GM12873 (cell line): ENCODE results near the gene HDAC5.

Experiments used
- TF ChIP-seq, protein P1 (sequence below): IDR thresholded peaks from 2 replicates; pipeline ENCODE4 v1.5.1; 2012; ENCODE audit warnings: low read depth, mild to moderate bottlenecking, moderate library complexity, low read length, control low read depth; ENCODE audit not compliant: insufficient read depth; ENCODE audit errors: missing control alignments

The HDAC5 gene

DNA sequence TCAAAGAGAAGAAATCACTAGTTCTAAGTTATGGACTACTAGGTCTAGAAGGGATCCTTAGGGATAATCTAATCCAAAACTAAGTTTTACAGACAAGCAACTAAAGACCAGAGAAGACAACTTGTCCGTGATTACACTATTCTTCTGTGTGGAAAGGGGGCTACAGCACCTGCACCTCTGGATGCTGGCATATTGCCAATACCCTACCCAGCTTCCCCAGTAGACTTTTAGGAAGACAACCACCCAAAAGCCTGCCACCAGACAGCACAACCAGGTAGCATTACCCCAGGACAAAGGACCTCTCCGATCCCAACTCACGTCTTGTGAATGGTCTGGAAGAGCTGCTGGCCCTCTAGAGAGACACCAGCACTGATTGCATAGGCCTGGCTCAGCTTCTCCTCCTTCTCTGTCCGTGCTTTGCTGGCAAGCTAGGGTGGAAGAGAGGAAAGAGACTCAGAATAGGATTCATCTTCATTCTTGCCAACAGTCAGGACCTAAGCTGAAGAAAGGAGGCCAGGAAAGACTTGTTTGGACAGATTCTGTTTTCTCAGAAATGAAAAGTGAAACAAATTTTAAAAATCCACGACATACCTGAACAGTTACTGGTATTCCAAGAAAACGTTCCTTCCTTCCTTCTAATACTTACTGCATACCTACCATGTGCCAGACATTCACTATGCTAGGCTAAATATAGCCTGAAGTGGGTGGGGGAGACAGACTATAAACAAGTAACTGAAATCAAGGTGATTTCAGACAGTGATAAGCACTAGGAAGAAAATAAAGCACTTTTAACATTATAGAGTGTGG, 83.4 kb downstream of the HDAC5 start:
- TF ChIP-seq, protein P1, sequence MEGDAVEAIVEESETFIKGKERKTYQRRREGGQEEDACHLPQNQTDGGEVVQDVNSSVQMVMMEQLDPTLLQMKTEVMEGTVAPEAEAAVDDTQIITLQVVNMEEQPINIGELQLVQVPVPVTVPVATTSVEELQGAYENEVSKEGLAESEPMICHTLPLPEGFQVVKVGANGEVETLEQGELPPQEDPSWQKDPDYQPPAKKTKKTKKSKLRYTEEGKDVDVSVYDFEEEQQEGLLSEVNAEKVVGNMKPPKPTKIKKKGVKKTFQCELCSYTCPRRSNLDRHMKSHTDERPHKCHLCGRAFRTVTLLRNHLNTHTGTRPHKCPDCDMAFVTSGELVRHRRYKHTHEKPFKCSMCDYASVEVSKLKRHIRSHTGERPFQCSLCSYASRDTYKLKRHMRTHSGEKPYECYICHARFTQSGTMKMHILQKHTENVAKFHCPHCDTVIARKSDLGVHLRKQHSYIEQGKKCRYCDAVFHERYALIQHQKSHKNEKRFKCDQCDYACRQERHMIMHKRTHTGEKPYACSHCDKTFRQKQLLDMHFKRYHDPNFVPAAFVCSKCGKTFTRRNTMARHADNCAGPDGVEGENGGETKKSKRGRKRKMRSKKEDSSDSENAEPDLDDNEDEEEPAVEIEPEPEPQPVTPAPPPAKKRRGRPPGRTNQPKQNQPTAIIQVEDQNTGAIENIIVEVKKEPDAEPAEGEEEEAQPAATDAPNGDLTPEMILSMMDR = no peak

DNA sequence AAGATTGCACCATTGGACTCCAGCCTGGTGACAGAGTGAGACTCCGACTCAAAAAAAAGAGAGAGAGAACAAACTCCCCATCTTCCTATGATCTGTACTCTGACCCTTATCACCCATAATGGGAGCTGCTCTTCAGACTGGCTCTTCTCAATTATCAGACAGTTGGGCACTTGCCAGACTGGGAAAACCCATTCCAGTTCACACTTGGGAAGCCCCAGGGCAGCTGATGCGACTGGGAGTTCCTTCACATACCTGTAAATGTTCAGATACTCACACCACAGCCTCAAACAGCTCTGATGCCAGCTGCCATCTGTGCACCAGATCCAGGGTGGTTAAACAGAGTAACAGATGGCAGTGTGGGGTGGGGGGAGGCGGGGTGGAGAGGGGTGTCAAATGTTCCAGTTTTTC, 84.8 kb downstream of the HDAC5 start:
- TF ChIP-seq, protein P1 = no peak

DNA sequence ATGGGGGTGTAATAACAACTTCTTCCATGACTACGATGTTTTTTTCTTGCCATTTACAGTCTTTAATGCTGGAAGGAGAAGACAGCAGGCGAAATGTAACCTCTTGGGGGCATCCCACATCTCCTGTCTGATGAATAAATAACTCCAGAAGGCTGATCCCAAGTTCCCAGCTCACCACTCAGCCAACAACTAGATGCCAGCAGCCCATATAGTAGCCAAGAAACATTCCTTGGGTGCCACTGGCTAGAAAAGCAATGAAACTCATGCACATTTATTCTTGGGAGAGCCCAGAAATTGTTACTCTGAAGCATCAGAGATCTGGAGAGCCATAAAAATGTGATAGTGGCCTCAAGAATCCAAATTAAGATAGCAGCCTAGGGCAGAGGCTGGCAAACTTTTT, 86.0 kb downstream of the HDAC5 start:
- TF ChIP-seq, protein P1 = no peak

DNA sequence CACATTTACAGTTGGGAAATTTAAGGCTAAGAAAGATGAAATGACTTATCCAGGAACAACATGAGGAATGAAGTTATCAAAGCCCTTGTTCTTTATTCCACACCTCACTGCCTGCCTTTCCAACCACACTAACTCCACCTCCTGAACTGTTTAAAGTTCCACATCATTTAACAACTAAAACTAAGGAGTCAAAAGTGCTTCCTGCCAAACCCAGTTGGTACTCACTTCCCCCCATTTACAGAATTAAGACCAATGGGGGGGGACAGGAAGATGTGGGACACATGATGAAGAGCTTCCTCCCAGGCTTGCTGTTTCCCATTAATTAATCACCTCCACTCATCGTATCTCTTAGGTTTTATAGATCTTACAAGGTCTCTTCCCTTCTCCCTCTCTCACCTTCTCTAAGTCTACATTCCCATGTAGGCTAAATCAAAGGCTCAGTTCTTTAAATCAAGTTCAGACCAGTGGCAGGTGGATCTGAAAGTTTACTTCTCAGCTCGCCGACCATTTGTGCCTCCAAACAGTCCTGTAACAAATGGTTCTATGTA, 89.5 kb downstream of the HDAC5 start:
- TF ChIP-seq, protein P1 = no peak

DNA sequence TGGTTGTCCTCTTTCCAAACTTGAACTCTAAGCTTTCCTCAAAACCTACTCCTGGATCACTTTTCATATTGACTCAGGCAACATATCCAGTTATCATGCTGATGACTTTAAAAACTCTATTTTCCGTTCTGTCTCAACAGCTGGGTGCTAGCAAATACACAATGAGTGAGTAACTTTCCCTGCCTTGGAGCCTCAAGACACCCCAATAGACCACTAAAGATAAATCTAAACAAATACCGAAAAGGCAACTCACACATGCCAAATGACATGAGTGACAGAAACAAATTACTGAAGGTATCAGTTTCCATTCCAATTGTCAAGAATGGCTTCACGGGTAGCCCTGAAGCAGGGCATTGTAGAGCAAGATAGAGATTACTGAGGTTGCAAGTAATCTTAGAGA, 93.0 kb downstream of the HDAC5 start:
- TF ChIP-seq, protein P1 = no peak

DNA sequence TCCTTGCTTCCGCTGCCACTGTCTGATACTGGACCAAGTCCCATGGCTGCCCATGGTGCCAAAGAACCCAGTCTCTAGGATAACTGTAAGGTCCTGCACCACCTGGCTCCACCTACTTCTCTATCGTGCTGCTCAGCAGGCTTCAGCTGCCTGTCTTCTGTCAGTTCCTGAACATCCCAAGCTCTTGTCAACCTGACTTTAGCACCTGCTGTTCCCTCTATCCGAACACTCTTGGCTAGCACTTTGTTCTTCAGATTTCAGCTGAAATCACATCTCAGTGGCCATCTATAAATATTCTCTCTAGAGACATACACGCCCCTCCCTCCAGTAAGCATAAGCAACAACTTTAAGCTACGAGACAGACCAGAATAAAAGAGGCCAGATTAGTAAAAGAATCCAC, 93.7 kb downstream of the HDAC5 start:
- TF ChIP-seq, protein P1 = no peak
